ENCODE data around the gene N4BP2L2. TPM values are rescaled to one million over a fixed set of nuclear protein-coding genes. Genes with fewer than 3 reads are reported as not detected.

The N4BP2L2 gene
- total and polyA plus RNA-seq, 2 of the 8 experiments (the other 6 are each of a cell fraction or from before 2014, with no cell fraction given): 14.6 to 67.6 TPM

DNA sequence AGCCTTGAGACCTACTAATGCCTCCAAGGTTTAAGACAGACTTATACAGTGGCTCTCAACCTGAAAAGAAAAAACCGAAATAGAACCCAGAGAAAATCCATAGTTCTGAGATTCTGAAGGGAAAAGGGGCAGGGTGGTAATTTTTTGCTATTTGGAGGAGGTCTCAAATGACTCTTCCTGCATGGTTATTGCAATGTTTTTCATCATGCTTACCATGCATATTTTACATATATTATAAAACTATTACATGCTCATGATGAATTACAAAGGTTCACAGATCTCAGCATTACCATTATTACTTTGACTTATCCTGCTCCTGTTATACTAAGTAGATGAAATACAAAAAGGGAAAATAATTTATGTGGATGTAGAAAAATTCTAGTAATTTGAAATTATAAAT lies 47.6 kb downstream of the N4BP2L2 start:
- WGBS, 2 experiments (ENCODE audit: extremely low coverage in 1 of 2, insufficient coverage in 1 of 2, insufficient read length in 1 of 2, insufficient replicate concordance in 2 of 2, low coverage in 1 of 2, low lambda C conversion rate in 2 of 2, missing lambda C conversion rate in 1 of 2): 78% methylated on average over 1 of the region's 1 CpG; no CpG with 5 or more reads in 1 of the 2 experiments
- POLR2A ChIA-PET (ENCODE audit: partially characterized antibody): interaction anchor here (1.3 kb wide), 1 partner anchor 10 kb away, joined by 3 read pairs; no protein-coding TSS in a partner anchor

More for the DNA sequence above, 47.6 kb downstream of the N4BP2L2 start:
- Histone ChIP-seq H2BK15ac (ENCODE audit: low read length) (no peak overlapping the region), H3K18ac (ENCODE audit: extremely low read depth, low read length) (no peak overlapping the region), H2BK5ac (ENCODE audit: low read depth, low read length) (no peak overlapping the region), H2BK20ac (ENCODE audit: low read length) (no peak overlapping the region), H3K9me3 (ENCODE audit: insufficient read depth in 2 of 2, low read depth in 1 of 2, low read length in 1 of 2) (no peaks in the 10 kb centered on the region), H2BK12ac (ENCODE audit: low read depth, low read length) (no peak overlapping the region), H2AK5ac (ENCODE audit: low read depth, low read length) (no peak overlapping the region), H4K5ac (ENCODE audit: insufficient read length, low read depth, low read length) (no peak overlapping the region), H3K23me2 (ENCODE audit: low read depth, low read length) (no peaks in the 10 kb centered on the region; the same call in 1 of the 2 replicates), H3K4me3 (ENCODE audit: extremely low read depth in 1 of 4, insufficient read depth in 2 of 4, low read depth in 3 of 4, low read length in 4 of 4) (no peak overlapping the region), H3K4me1 (replicated peaks in 1 of 4; ENCODE audit: control insufficient read depth in 3 of 4, insufficient read depth in 4 of 4, low read length in 3 of 4) (no peaks in the 10 kb centered on the region), H4K20me1 (replicated peaks in 1 of 2; ENCODE audit: control insufficient read depth in 1 of 2, insufficient read depth in 2 of 2, low read length in 2 of 2) (peaks cover 0 to 1% of the 10 kb centered on the region in 2 experiments), H4K91ac (replicated peaks; ENCODE audit: insufficient read length, low read length) (no peak overlapping the region), H3K79me1 (ENCODE audit: low read depth, low read length) (no peaks in the 10 kb centered on the region), H3K4ac (replicated peaks; ENCODE audit: insufficient read length, low read depth, low read length) (no peak overlapping the region), H3K23ac (ENCODE audit: insufficient read length) (no peak overlapping the region), H2AFZ (ENCODE audit: low read length) (no peak overlapping the region), H3K36me3 (ENCODE audit: control insufficient read depth in 2 of 4, insufficient read depth in 4 of 4, low read length in 3 of 4) (no peaks in the 10 kb centered on the region), H2BK120ac (replicated peaks; ENCODE audit: low read depth, low read length) (no peak overlapping the region), H3K14ac (ENCODE audit: insufficient read length) (no peak overlapping the region), H3K27ac (ENCODE audit: low read depth, low read length) (no peak overlapping the region), H3K4me2 (ENCODE audit: insufficient read depth in 1 of 2, low read depth in 2 of 2, low read length in 2 of 2) (no peak overlapping the region), H4K8ac (ENCODE audit: extremely low read depth, insufficient read depth, low read length) (no peak overlapping the region), H3K79me2 (ENCODE audit: control insufficient read depth in 1 of 2, insufficient read depth in 2 of 2, low read length in 2 of 2) (no peaks in the 10 kb centered on the region), H3K9ac (replicated peaks in 1 of 4; ENCODE audit: extremely low read depth in 1 of 4, low read depth in 3 of 4, low read length in 3 of 4) (no peak overlapping the region), H3K27me3 (replicated peaks in 1 of 4; ENCODE audit: control insufficient read depth in 3 of 4, extremely low read depth in 1 of 4, insufficient read depth in 3 of 4, low read length in 3 of 4) (no peaks in the 10 kb centered on the region), H3K56ac (replicated peaks; ENCODE audit: insufficient read length, low read depth, low read length) (no peak overlapping the region)
- FAIRE-seq (no peak), DNase-seq (ENCODE audit: low read depth in 1 of 2, low spot score in 2 of 2) (no peak)
- CTCF ChIA-PET (ENCODE audit: partially characterized antibody): no interaction called here
- TF ChIP-seq SIRT6 (IDR thresholded peaks at IDR 0.05; ENCODE audit: low read length) (no peak), FOSL1 (IDR thresholded peaks at IDR 0.05; ENCODE audit: insufficient read depth, low read depth, low read length) (no peak)
- TF ChIP-seq, protein P1, sequence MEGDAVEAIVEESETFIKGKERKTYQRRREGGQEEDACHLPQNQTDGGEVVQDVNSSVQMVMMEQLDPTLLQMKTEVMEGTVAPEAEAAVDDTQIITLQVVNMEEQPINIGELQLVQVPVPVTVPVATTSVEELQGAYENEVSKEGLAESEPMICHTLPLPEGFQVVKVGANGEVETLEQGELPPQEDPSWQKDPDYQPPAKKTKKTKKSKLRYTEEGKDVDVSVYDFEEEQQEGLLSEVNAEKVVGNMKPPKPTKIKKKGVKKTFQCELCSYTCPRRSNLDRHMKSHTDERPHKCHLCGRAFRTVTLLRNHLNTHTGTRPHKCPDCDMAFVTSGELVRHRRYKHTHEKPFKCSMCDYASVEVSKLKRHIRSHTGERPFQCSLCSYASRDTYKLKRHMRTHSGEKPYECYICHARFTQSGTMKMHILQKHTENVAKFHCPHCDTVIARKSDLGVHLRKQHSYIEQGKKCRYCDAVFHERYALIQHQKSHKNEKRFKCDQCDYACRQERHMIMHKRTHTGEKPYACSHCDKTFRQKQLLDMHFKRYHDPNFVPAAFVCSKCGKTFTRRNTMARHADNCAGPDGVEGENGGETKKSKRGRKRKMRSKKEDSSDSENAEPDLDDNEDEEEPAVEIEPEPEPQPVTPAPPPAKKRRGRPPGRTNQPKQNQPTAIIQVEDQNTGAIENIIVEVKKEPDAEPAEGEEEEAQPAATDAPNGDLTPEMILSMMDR (IDR thresholded peaks at IDR 0.05; ENCODE audit: control extremely low read depth in 1 of 3, insufficient read depth in 1 of 3, low read depth in 1 of 3, low read length in 3 of 3): no peak
